Bronchial epithelial cell (primary cell): ENCODE results near the gene DTL. TPM values are rescaled to one million over a fixed set of nuclear protein-coding genes. Genes with fewer than 3 reads are reported as not detected.
"Not testable (repeated sequence)": the region's sequence is repeated elsewhere in the genome, so short reads cannot be mapped to it uniquely, and the experiment has no call there.

Experiments
- DNase-seq: peaks from one replicate; pipeline ENCODE4 v3.0.0-alpha.2; 2010; ENCODE audit warnings: low read depth
- FAIRE-seq: peaks from 2 replicates; lab custom pipeline; 2011; peaks lifted over from hg19 to GRCh38; lab: Jason Lieb, UNC
- H3K27me3 ChIP-seq: 2 replicates; pipeline ENCODE4 v1.5.1; 2011; ENCODE audit warnings: low read length; ENCODE audit not compliant: control insufficient read depth, insufficient read depth
- H3K36me3 ChIP-seq: 2 replicates; pipeline ENCODE4 v1.5.1; 2011; ENCODE audit warnings: low read length; ENCODE audit not compliant: control insufficient read depth, insufficient read depth
- H3K4me3 ChIP-seq: 2 replicates; pipeline ENCODE4 v1.5.1; 2011; ENCODE audit warnings: mild to moderate bottlenecking, low read depth, low read length, control low read depth
- total RNA-seq: library from RNA; depleted of rRNA; stranded (reverse); fragments of >200 nt; gene quantifications from 2 replicates; pipeline ENCODE4 v1.2.1, GENCODE V29; 2014
- TF ChIP-seq, protein P1 (sequence below): IDR thresholded peaks from 2 replicates; pipeline ENCODE4 v1.5.1; 2011; ENCODE audit warnings: mild to moderate bottlenecking, moderate library complexity, low read length, control low read depth, inconsistent platforms; ENCODE audit not compliant: insufficient read depth, severe bottlenecking

DTL gene
- total RNA-seq, 1 donor from 2014 or later = 0.26 TPM

DNA sequence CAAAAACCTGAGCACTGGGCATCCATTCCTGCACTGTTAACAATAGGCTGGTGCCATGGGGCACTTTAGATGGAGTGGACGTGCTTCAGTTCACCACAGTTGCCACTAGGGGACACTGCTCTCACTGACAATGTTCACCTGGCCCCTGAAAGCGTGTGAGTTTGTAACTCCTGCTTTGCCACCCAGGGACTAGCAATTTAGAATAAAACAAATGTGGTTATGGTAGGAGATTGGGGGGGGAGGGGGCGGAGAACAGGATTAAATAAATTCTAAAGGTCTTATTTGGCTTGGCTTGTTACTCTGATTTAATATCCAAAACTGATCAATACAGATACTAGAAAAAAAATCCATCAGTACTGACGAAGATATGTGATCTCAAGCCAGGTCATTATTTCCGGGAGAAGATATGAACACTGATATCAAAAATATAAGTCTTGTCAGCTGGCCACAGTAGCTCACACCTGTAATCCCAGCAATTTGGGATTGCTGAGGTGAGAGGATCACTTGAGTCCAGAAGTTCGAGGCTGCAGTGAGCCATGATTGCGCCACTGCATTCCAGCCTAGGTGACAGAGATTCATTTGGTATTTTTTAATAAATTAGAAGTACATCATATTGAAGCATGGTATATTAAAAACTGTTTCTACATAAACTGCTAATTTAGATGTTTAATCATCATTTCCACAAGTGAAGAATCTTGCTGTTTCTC, 23.4 kb upstream of the DTL start:
- TF ChIP-seq, protein P1, sequence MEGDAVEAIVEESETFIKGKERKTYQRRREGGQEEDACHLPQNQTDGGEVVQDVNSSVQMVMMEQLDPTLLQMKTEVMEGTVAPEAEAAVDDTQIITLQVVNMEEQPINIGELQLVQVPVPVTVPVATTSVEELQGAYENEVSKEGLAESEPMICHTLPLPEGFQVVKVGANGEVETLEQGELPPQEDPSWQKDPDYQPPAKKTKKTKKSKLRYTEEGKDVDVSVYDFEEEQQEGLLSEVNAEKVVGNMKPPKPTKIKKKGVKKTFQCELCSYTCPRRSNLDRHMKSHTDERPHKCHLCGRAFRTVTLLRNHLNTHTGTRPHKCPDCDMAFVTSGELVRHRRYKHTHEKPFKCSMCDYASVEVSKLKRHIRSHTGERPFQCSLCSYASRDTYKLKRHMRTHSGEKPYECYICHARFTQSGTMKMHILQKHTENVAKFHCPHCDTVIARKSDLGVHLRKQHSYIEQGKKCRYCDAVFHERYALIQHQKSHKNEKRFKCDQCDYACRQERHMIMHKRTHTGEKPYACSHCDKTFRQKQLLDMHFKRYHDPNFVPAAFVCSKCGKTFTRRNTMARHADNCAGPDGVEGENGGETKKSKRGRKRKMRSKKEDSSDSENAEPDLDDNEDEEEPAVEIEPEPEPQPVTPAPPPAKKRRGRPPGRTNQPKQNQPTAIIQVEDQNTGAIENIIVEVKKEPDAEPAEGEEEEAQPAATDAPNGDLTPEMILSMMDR = peak; percentile 95
- FAIRE-seq (peak; percentile 40), DNase-seq (peak; percentile 62)
- no peaks in the 10 kb centered on the region for H3K27me3 ChIP-seq
- H3K36me3 ChIP-seq = peaks cover 3% of the 10 kb centered on the region
- H3K4me3 ChIP-seq = no peak overlapping the region

DNA sequence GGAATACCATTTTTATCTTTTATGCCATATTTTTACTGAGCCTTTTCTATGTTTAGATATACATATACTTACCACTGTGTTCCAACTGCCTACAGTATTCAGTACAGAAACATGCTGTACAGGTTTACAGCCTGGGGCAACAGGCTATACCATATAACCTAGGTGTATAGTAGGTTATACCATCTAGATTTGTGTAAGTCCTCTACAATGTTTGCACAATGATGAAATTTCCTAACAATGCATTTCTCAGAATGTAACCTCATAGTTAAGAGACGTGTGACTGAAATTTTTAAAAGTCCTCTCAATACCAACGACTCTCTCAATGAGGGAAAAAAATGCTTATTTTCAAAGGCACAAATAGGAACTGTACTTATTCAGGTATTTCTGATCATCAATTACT, 21.9 kb upstream of the DTL start:
- FAIRE-seq = no peak
- Histone ChIP-seq H3K4me3 (no peak overlapping the region), H3K27me3 (no peaks in the 10 kb centered on the region), H3K36me3 (peaks cover 1% of the 10 kb centered on the region)
- peak; percentile 68 for DNase-seq
- TF ChIP-seq, protein P1 = no peak

DNA sequence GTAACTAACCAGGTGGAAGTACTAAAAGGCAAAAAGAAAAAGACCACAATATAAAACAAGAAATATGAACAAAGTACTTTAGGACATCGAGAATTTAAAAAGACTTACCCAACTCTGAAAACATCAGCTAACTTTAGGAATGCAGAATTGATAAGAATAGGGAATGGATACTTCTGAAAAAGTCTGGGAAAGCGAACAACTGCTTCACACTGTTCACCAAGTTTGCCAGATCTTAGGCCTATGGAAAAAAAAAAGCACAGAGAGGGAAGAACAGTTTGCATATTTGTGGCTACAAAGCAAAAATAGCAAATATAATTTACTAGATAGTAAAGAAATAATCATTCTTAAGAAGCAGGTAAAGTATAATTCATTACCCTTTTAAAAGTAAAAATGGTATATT, 14.6 kb upstream of the DTL start:
- Histone ChIP-seq H3K36me3 (peaks cover 2% of the 10 kb centered on the region), H3K4me3 (no peak overlapping the region), H3K27me3 (no peaks in the 10 kb centered on the region)
- TF ChIP-seq, protein P1 = no peak
- FAIRE-seq (no peak), DNase-seq (no peak)

DNA sequence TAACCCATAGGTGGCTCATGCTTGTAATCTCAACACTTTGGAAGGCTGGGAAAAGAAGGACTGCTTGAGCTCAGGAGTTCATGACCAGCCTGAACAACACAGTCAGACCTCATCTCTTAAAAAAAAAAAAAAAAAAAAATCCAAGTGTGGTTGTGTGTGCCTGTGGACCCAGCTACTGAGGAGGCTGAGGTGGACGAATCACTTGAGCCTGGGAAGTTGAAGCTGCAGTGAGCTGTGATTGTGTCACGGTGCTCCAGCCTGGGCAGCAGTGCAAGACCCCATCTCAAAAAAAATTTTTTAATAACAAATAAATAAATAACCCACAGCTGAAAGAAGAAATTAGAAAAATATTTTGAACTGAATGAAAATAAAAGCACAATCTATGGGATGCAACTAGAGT, 14.0 kb upstream of the DTL start:
- FAIRE-seq (no peak), DNase-seq (no peak)
- Histone ChIP-seq H3K4me3 (no peak overlapping the region), H3K36me3 (peaks cover 2% of the 10 kb centered on the region), H3K27me3 (no peaks in the 10 kb centered on the region)
- TF ChIP-seq, protein P1 = no peak

DNA sequence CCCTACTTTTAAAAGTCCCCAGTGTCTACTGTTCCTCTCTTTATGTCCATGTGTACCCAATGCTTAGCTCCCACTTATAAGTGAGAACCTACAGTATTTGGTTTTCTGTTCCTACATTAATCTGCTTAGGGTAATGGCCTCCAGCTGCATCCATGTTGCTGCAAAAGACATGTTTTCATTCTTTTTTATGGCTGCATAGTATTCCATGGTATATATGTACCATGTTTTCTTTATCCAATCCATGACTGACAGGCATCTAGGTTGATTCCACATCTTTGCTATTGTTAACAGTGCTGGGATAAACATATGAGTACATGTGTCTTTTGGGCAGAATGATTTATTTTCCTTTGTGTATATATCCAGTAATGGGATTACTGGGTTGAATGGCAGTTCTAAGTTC, 12.6 kb upstream of the DTL start:
- H3K4me3 ChIP-seq, FAIRE-seq: not testable (repeated sequence)

DNA sequence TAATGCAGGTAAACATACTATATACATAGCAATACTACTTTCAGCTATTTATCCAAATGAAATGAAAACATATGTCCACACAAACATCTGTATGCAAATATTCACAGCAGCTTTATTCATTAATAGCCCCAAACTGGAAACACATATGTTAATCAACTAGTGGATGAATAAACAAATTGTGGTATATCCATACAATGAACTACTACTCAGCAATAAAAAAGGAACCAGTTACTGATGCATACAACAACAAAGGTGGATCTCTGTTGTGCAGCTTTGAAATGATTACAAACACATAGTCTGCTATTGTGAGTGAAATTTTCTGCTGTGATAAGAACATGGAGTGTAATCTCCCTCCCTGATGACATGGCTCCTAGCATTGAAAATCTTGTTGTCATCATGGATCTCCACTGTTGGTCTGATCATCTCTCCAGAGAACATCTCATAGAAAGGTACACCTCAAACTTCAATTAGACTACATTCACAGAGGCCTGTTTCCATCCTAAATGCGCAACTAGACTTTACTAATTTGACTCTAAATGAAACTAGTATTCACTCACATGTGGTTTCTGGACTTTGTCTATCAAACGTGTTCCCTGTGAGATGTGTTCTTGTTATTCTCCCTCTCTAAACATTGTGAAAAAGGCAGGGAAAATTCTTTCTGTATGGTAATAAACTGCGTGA, 10.9 kb upstream of the DTL start:
- H3K27me3 ChIP-seq = no peaks in the 10 kb centered on the region
- DNase-seq (no peak), FAIRE-seq (no peak)
- TF ChIP-seq, protein P1 = no peak
- peaks cover 2% of the 10 kb centered on the region for H3K36me3 ChIP-seq
- H3K4me3 ChIP-seq = no peak overlapping the region

More for the DNA sequence above, 12.6 kb upstream of the DTL start:
- not testable (repeated sequence) for H3K36me3 ChIP-seq, DNase-seq, H3K27me3 ChIP-seq

DNA sequence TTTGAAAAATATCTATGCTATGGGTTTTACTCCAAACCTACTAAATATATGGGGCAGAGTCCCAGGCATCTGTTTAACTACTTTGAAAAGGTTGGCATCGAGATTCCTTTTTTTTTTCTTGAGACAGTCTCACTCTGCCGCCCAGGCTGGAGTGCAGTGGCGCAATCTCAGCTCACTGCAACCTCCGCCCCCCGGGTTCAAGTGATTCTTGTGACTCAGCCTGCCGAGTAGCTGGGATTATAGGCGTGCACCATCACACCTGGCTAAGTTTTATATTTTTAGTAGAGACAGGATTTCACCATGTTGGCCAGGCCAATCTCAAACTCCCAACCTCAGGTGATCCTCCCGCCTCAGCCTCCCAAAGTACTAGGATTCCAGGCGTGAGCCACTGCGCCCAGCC, 7.8 kb upstream of the DTL start:
- not testable (repeated sequence) for FAIRE-seq, H3K4me3 ChIP-seq, H3K27me3 ChIP-seq, H3K36me3 ChIP-seq
- peak; percentile 47 for DNase-seq
